ENCODE data around the gene TAF12.
"Not testable (repeated sequence)": the region's sequence is repeated elsewhere in the genome, so short reads cannot be mapped to it uniquely, and the experiment has no call there.

The TAF12 gene

GRCh38 chr1:28604962-28605361, 37.9 kb downstream of the TAF12 start:
- Mint-ChIP-seq H3K4me1 (peaks cover 3 to 5% of the 10 kb centered on the region in 2 donors), H3K36me3 (peaks cover 9 to 30% of the 10 kb centered on the region in 2 donors), H3K9me3 (no peaks in the 10 kb centered on the region), H3K27ac (no peak overlapping the region), H3K4me3 (no peak overlapping the region), H3K27me3 (no peaks in the 10 kb centered on the region)
- ATAC-seq (replicated peaks) (no peak), DNase-seq (no peak)

GRCh38 chr1:28604411-28604810, 38.5 kb downstream of the TAF12 start:
- H3K27me3 Mint-ChIP-seq: no peaks in the 10 kb centered on the region
- peaks cover 5 to 25% of the 10 kb centered on the region in 2 donors for H3K36me3 Mint-ChIP-seq
- H3K4me1 Mint-ChIP-seq: peaks cover 3 to 5% of the 10 kb centered on the region in 2 donors
- H3K4me3 Mint-ChIP-seq: no peak overlapping the region
- ATAC-seq (replicated peaks): no peak
- H3K27ac Mint-ChIP-seq: no peak overlapping the region
- no peak for DNase-seq
- no peaks in the 10 kb centered on the region for H3K9me3 Mint-ChIP-seq

- peaks cover 6 to 10% of the 10 kb centered on the region in 2 donors for H3K4me1 Mint-ChIP-seq
- H3K27ac Mint-ChIP-seq: no peak overlapping the region
- ATAC-seq (replicated peaks) (peak in 1 of 2 donors; percentile 53), DNase-seq (peak; percentile 18)
- H3K36me3 Mint-ChIP-seq: peaks cover 5 to 28% of the 10 kb centered on the region in 2 donors
- no peaks in the 10 kb centered on the region for H3K9me3 Mint-ChIP-seq
- no peak overlapping the region for H3K4me3 Mint-ChIP-seq
- H3K27me3 Mint-ChIP-seq: no peaks in the 10 kb centered on the region
Measured at GRCh38 chr1:28602536-28603439, 40.1 kb downstream of the TAF12 start.

GRCh38 chr1:28601696-28602095, 41.2 kb downstream of the TAF12 start:
- DNase-seq: no peak
- H3K9me3 Mint-ChIP-seq: no peaks in the 10 kb centered on the region
- no peak overlapping the region for H3K4me3 Mint-ChIP-seq
- H3K27me3 Mint-ChIP-seq: no peaks in the 10 kb centered on the region
- peak overlapping the region; percentile 77 for H3K27ac Mint-ChIP-seq
- ATAC-seq (replicated peaks): peak; percentile 69 to 72
- H3K4me1 Mint-ChIP-seq: peaks cover 6 to 10% of the 10 kb centered on the region in 2 donors
- peaks cover 5 to 28% of the 10 kb centered on the region in 2 donors for H3K36me3 Mint-ChIP-seq

- peaks cover 11 to 18% of the 10 kb centered on the region in 2 donors for H3K4me1 Mint-ChIP-seq
- H3K27me3 Mint-ChIP-seq: peaks cover 8 to 14% of the 10 kb centered on the region in 2 donors
- DNase-seq; H3K27ac Mint-ChIP-seq; H3K9me3 Mint-ChIP-seq; H3K4me3 Mint-ChIP-seq; ATAC-seq (replicated peaks): not testable (repeated sequence)
- peaks cover 4 to 16% of the 10 kb centered on the region in 2 donors for H3K36me3 Mint-ChIP-seq
Measured at GRCh38 chr1:28596276-28596675, 46.6 kb downstream of the TAF12 start.

GRCh38 chr1:28595412-28596191, 47.3 kb downstream of the TAF12 start:
- peaks cover 8 to 14% of the 10 kb centered on the region in 2 donors for H3K27me3 Mint-ChIP-seq

GRCh38 chr1:28594686-28595411, 48.0 kb downstream of the TAF12 start:
- DNase-seq; H3K27ac Mint-ChIP-seq; H3K4me3 Mint-ChIP-seq; H3K9me3 Mint-ChIP-seq; ATAC-seq (replicated peaks): not testable (repeated sequence)
- H3K36me3 Mint-ChIP-seq: peaks cover 4 to 11% of the 10 kb centered on the region in 2 donors
- H3K4me1 Mint-ChIP-seq: peaks cover 11 to 26% of the 10 kb centered on the region in 2 donors
- peaks cover 8 to 14% of the 10 kb centered on the region in 2 donors for H3K27me3 Mint-ChIP-seq

More at GRCh38 chr1:28595412-28596191, 47.3 kb downstream of the TAF12 start:
- Mint-ChIP-seq H3K4me3 (no peak overlapping the region), H3K27ac (no peak overlapping the region), H3K36me3 (peaks cover 4 to 15% of the 10 kb centered on the region in 2 donors), H3K4me1 (peaks cover 11 to 18% of the 10 kb centered on the region in 2 donors), H3K9me3 (no peaks in the 10 kb centered on the region)
- ATAC-seq (replicated peaks) (no peak), DNase-seq (no peak)

- not testable (repeated sequence) for H3K36me3 Mint-ChIP-seq; H3K27ac Mint-ChIP-seq; H3K4me3 Mint-ChIP-seq; DNase-seq; ATAC-seq (replicated peaks); H3K9me3 Mint-ChIP-seq
- peaks cover 8 to 14% of the 10 kb centered on the region in 2 donors for H3K27me3 Mint-ChIP-seq
- H3K4me1 Mint-ChIP-seq: peaks cover 8 to 23% of the 10 kb centered on the region in 2 donors
Measured at GRCh38 chr1:28593988-28594356, 48.9 kb downstream of the TAF12 start.

GRCh38 chr1:28592321-28593071, 50.4 kb downstream of the TAF12 start:
- H3K9me3 Mint-ChIP-seq: no peaks in the 10 kb centered on the region
- ATAC-seq (replicated peaks) (peak; percentile 54 to 70), DNase-seq (no peak)
- peaks cover 8 to 14% of the 10 kb centered on the region in 2 donors for H3K27me3 Mint-ChIP-seq
- peaks cover 4% of the 10 kb centered on the region in 2 donors for H3K36me3 Mint-ChIP-seq
- peak overlapping the region; percentile 59 for H3K27ac Mint-ChIP-seq
- peaks cover 8 to 22% of the 10 kb centered on the region in 2 donors for H3K4me1 Mint-ChIP-seq
- peak overlapping the region; percentile 85 to 86 for H3K4me3 Mint-ChIP-seq

GRCh38 chr1:28591708-28592320, 51.1 kb downstream of the TAF12 start, which contains the start of gene RAB42:
RAB42 (plus strand) TSS chr1:28592265; CDS start chr1:28592512, 247 bp downstream.
- Mint-ChIP-seq H3K4me1 (peaks cover 10 to 29% of the 10 kb centered on the region in 2 donors), H3K27me3 (peaks cover 8 to 14% of the 10 kb centered on the region in 2 donors), H3K9me3 (no peaks in the 10 kb centered on the region), H3K4me3 (peak within 1 kb of the TSS; percentile 85 to 86), H3K36me3 (peaks cover 4% of the 10 kb centered on the region in 2 donors), H3K27ac (peak within 1 kb of the TSS; percentile 59)
- DNase-seq (no peak), ATAC-seq (replicated peaks) (peak; percentile 67 to 76)

GRCh38 chr1:28586585-28587391, 56.1 kb downstream of the TAF12 start:
- not testable (repeated sequence) for H3K27me3 Mint-ChIP-seq, H3K9me3 Mint-ChIP-seq, H3K36me3 Mint-ChIP-seq
- DNase-seq (peak; percentile 42), ATAC-seq (replicated peaks) (peak; percentile 52 to 55)
- Mint-ChIP-seq H3K27ac (peak overlapping the region; percentile 85), H3K4me3 (peak overlapping the region; percentile 4 to 20), H3K4me1 (peaks cover 16 to 44% of the 10 kb centered on the region in 2 donors)

- Mint-ChIP-seq H3K36me3 (peaks cover 38 to 44% of the 10 kb centered on the region in 2 donors), H3K27ac (peak overlapping the region; percentile 97), H3K4me1 (peaks cover 38 to 63% of the 10 kb centered on the region in 2 donors), H3K27me3 (no peaks in the 10 kb centered on the region), H3K4me3 (peak overlapping the region; percentile 95 to 98), H3K9me3 (no peaks in the 10 kb centered on the region)
- no peak for DNase-seq
- peak; percentile 2 to 3 for ATAC-seq (replicated peaks)
Measured at GRCh38 chr1:28582248-28582615, 60.6 kb downstream of the TAF12 start.

Data from stimulated activated naive B cell treated with anti-CD40 and anti-IgM and Interleukin-4, amounts not matched to agents 10 μg/mL and 1 μg/mL and 100 μg/mL, for 72 hours (primary cell).